Mucosa of descending colon (tissue), 3 donors: ENCODE data around the gene BAIAP2. TPM values are rescaled to one million over a fixed set of nuclear protein-coding genes. Genes with fewer than 3 reads are reported as not detected.

Experiments used
- ATAC-seq: fragments of 200-7000 bp; cut with Tn5 transposase; one replicate; pipeline ENCODE4 v1.9.1; 2020; ENCODE audit warnings: mild to moderate bottlenecking, moderate library complexity
- DNase-seq, 3 donors: peaks; one replicate each; pipeline ENCODE4 v3.0.0-alpha.2; 2020
- H3K36me3 ChIP-seq: fragments of 200-600 bp; one replicate; pipeline ENCODE4 v1.8.0; 2021; ENCODE audit warnings: low read depth, mild to moderate bottlenecking
- H3K4me1 ChIP-seq: fragments of 200-600 bp; one replicate; pipeline ENCODE4 v1.8.0; 2021; ENCODE audit warnings: low read depth, mild to moderate bottlenecking
- H3K4me3 ChIP-seq: fragments of 200-600 bp; one replicate; pipeline ENCODE4 v1.8.0; 2021; ENCODE audit warnings: mild to moderate bottlenecking
- H3K9me3 ChIP-seq: fragments of 200-600 bp; one replicate; pipeline ENCODE4 v1.8.0; 2021; ENCODE audit warnings: mild to moderate bottlenecking
- intact Hi-C, 2 donors: fragments of 100-400 bp; cut with DNase I in 1 of 2; cut with micrococcal nuclease in 1 of 2; formaldehyde crosslinking; loops; one replicate each; pipeline versions ENCODE4 v1.11.0 to v1.11.1; 2022; cut with DNase I, micrococcal nuclease
- total RNA-seq, 3 donors: library from RNA; stranded (reverse); fragmentation: NEBNext Ultra II Directional in 2 of 3; extraction: Animal tissue kit (Norgen Biotek cat#: 25700) in 2 of 3; gene quantifications; one replicate each; pipeline versions ENCODE4 v1.2.1 to v1.2.4, GENCODE V29; 2021 to 2023
- TF ChIP-seq, protein P1 (sequence below): fragments of 200-600 bp; IDR thresholded peaks from one replicate; pipeline ENCODE4 v1.8.0; 2022; ENCODE audit warnings: antibody characterized with exemption, mild to moderate bottlenecking
- donor health status: DM: no; HTN: no; CAD: no; lungs with moderate emphysema.
- donor health status: DM: no; HTN: no; CAD: no.
- donor health status: DM: no; HTN: yes; CAD: no.

The BAIAP2 gene
- total RNA-seq, 3 donors from 2014 or later = 11.6 to 76.7 (median 19.4) TPM

GRCh38 chr17:80999536-81000333 lies 35.2 kb upstream of the BAIAP2 start:
- ATAC-seq (no peak), DNase-seq (peak in 2 of 3 donors; percentile 43 to 56)
- Histone ChIP-seq H3K4me1 (peaks cover 53% of the 10 kb centered on the region), H3K9me3 (no peaks in the 10 kb centered on the region), H3K36me3 (peaks cover 10% of the 10 kb centered on the region), H3K4me3 (no peak overlapping the region)
- intact Hi-C loops = no loop called here
- TF ChIP-seq, protein P1, sequence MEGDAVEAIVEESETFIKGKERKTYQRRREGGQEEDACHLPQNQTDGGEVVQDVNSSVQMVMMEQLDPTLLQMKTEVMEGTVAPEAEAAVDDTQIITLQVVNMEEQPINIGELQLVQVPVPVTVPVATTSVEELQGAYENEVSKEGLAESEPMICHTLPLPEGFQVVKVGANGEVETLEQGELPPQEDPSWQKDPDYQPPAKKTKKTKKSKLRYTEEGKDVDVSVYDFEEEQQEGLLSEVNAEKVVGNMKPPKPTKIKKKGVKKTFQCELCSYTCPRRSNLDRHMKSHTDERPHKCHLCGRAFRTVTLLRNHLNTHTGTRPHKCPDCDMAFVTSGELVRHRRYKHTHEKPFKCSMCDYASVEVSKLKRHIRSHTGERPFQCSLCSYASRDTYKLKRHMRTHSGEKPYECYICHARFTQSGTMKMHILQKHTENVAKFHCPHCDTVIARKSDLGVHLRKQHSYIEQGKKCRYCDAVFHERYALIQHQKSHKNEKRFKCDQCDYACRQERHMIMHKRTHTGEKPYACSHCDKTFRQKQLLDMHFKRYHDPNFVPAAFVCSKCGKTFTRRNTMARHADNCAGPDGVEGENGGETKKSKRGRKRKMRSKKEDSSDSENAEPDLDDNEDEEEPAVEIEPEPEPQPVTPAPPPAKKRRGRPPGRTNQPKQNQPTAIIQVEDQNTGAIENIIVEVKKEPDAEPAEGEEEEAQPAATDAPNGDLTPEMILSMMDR = no peak

GRCh38 chr17:81000334-81000630 lies 34.7 kb upstream of the BAIAP2 start:
- peaks cover 10% of the 10 kb centered on the region for H3K36me3 ChIP-seq
- H3K4me1 ChIP-seq = peaks cover 53% of the 10 kb centered on the region
- no peak overlapping the region for H3K4me3 ChIP-seq
- no peaks in the 10 kb centered on the region for H3K9me3 ChIP-seq
- intact Hi-C loops = no loop called here
- ATAC-seq = no peak
- DNase-seq = peak in 1 of 3 donors; percentile 51
- TF ChIP-seq, protein P1 = no peak

GRCh38 chr17:81000631-81001357 lies 34.2 kb upstream of the BAIAP2 start:
- H3K4me1 ChIP-seq = peaks cover 53% of the 10 kb centered on the region
- H3K36me3 ChIP-seq = peaks cover 10% of the 10 kb centered on the region
- intact Hi-C loops = no loop called here
- TF ChIP-seq, protein P1 = no peak
- DNase-seq (peak; percentile 80 to 86 (median 85)), ATAC-seq (peak; percentile 75)
- no peak overlapping the region for H3K4me3 ChIP-seq
- no peaks in the 10 kb centered on the region for H3K9me3 ChIP-seq

DNA sequence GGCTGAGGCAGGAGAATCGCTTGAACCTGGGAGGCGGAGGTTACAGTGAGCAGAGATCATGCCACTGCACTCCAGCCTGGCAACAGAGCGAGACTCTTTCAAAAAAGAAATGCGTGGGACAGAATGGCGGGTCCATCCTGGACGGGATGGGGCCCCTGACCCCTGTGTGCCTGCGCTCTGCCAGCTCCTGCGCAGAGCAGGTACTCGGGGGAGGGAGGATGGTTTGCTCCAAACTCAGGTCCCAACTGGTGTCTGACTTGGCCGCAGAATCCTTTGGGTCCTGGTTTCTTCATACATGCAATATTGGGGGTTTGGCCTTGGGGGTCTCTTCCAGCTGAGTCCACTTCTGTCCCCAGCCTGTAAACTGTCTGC lies 33.0 kb upstream of the BAIAP2 start:
- TF ChIP-seq, protein P1 = no peak
- no peaks in the 10 kb centered on the region for H3K9me3 ChIP-seq
- ATAC-seq = no peak
- intact Hi-C loops = no loop called here
- DNase-seq = peak; percentile 21 to 43 (median 41)
- H3K4me1 ChIP-seq = peaks cover 53% of the 10 kb centered on the region
- peaks cover 4% of the 10 kb centered on the region for H3K36me3 ChIP-seq
- H3K4me3 ChIP-seq = no peak overlapping the region

DNA sequence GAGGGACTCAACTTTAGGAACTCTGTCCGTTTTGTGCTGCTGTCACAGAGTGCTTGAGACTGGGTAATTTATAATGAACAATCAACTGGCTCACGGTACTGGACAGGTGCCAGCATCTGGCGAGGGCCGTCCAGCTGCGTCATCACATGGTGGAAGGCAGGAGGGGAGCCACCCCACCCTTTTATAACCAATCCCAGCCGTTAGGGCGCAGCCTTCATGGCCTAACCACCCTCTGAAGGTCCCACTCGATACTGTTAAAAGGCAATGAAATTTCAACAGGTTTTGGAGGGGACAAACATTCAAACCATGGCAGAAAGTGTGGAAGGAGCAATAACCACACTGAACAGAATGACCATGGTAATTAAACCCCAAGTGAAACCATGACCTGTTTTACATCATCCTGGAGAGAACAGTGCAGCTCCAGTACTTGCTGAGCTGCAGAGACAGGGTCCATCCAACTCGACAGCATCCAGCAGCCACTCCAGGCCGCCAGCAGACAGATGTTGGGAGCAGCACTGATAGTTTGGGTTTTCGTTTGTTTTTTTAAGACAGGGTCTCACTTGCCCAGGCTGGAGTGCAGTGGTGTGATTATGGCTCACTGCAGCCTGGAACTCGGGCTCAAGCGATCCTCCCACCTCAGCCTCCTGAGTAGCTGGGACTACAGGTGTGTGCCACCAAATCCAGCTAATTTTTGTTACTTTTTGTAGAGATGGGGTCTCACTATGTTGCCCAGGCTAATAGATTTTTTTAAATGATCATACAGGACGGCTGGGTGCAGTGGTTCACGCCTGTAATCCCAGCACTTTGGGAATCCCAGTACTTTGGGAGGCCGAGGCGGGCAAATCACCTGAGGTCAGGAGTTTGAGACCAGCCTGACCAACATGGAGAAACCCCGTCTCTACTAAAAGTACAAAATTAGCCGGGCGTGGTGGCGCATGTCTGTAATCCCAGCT lies 32.3 kb upstream of the BAIAP2 start:
- TF ChIP-seq, protein P1 = no peak
- peak; percentile 88 to 91 (median 91) for DNase-seq
- intact Hi-C loops = no loop called here
- H3K9me3 ChIP-seq = no peaks in the 10 kb centered on the region
- peaks cover 4% of the 10 kb centered on the region for H3K36me3 ChIP-seq
- H3K4me1 ChIP-seq = peaks cover 53% of the 10 kb centered on the region
- peak; percentile 72 for ATAC-seq
- no peak overlapping the region for H3K4me3 ChIP-seq
